NCI-H226 (cell line): ENCODE measurements around the gene SQSTM1.
A peak's percentile ranks its signal among the peaks of the same experiment; 100 is the strongest.
"Not testable (repeated sequence)": the region's sequence is repeated elsewhere in the genome, so short reads cannot be mapped to it uniquely, and the experiment has no call there.

ENCODE experiments used
- DNase-seq: peaks from one replicate; pipeline ENCODE4 v3.0.0-alpha.2; 2015

The SQSTM1 gene

GRCh38 chr5:179827680-179828079 is 7.0 kb downstream of the SQSTM1 start:
- DNase-seq, result no peak

- no peak for DNase-seq
Observed at GRCh38 chr5:179828756-179829421, 8.2 kb downstream of the SQSTM1 start.

- no peak for DNase-seq
Observed at GRCh38 chr5:179829732-179830435, 9.2 kb downstream of the SQSTM1 start.

- DNase-seq, result no peak
Observed at GRCh38 chr5:179830818-179831468, 10.2 kb downstream of the SQSTM1 start.

- no peak for DNase-seq
Observed at GRCh38 chr5:179832039-179832745, 11.5 kb downstream of the SQSTM1 start.

- DNase-seq, result no peak
Observed at GRCh38 chr5:179833056-179833708, 12.5 kb downstream of the SQSTM1 start.

GRCh38 chr5:179833709-179834070 is 13.0 kb downstream of the SQSTM1 start:
- DNase-seq, result no peak

- no peak for DNase-seq
Observed at GRCh38 chr5:179834120-179834519, 13.4 kb downstream of the SQSTM1 start.

GRCh38 chr5:179834871-179835270 is 14.2 kb downstream of the SQSTM1 start:
- DNase-seq, result not testable (repeated sequence)

GRCh38 chr5:179836225-179837019 is 15.7 kb downstream of the SQSTM1 start:
- peak; percentile 18 for DNase-seq

GRCh38 chr5:179837076-179838011 is 16.6 kb downstream of the SQSTM1 start:
- DNase-seq, result no peak

- DNase-seq, result peak; percentile 46
Observed at GRCh38 chr5:179839328-179840256, 18.9 kb downstream of the SQSTM1 start.

GRCh38 chr5:179840321-179840720 is 19.6 kb downstream of the SQSTM1 start:
- DNase-seq, result no peak

GRCh38 chr5:179840766-179841165 is 20.1 kb downstream of the SQSTM1 start:
- DNase-seq, result no peak

GRCh38 chr5:179841621-179842020 is 20.9 kb downstream of the SQSTM1 start:
- DNase-seq, result no peak

GRCh38 chr5:179852993-179853547 is 32.4 kb downstream of the SQSTM1 start:
- no peak for DNase-seq

GRCh38 chr5:179854356-179854755 is 33.7 kb downstream of the SQSTM1 start:
- DNase-seq, result no peak

- DNase-seq, result no peak
Observed at GRCh38 chr5:179858241-179858585, 37.5 kb downstream of the SQSTM1 start.
